Measurements from ENCODE around the gene ANG.

The ANG gene

DNA sequence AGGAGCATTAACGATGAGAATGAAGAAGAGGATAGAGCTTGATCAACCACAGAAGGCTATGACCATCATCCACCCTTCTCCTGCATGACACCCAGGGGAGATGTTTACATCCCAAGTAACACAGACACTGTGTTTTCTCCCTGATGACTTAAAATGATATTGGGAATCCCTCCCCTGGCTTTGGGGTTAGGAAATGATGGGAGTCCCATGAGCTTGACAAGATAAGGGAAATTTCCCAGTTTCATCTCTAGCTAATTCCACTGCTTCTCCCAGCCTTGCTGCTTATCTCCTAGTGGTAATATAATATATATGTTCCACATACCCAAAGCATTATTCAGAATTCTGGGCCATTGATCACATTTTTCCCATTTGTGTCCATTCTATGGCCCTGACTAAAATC lies 43.1 kb upstream of the ANG start:
- no peaks in the 10 kb centered on the region for H3K27me3 ChIP-seq (ENCODE audit: insufficient read depth, low read depth)
- TF ChIP-seq, protein P1, sequence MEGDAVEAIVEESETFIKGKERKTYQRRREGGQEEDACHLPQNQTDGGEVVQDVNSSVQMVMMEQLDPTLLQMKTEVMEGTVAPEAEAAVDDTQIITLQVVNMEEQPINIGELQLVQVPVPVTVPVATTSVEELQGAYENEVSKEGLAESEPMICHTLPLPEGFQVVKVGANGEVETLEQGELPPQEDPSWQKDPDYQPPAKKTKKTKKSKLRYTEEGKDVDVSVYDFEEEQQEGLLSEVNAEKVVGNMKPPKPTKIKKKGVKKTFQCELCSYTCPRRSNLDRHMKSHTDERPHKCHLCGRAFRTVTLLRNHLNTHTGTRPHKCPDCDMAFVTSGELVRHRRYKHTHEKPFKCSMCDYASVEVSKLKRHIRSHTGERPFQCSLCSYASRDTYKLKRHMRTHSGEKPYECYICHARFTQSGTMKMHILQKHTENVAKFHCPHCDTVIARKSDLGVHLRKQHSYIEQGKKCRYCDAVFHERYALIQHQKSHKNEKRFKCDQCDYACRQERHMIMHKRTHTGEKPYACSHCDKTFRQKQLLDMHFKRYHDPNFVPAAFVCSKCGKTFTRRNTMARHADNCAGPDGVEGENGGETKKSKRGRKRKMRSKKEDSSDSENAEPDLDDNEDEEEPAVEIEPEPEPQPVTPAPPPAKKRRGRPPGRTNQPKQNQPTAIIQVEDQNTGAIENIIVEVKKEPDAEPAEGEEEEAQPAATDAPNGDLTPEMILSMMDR (conservative IDR thresholded peaks at IDR 0.05; ENCODE audit: low read depth, low read length): no peak
- H3K27ac ChIP-seq: no peak overlapping the region
- no peak overlapping the region for H2AFZ ChIP-seq (ENCODE audit: low read depth)
- no peak overlapping the region for H3K4me3 ChIP-seq (IDR thresholded peaks at IDR 0.05; ENCODE audit: insufficient read depth, low read depth, low read length)
- H3K79me2 ChIP-seq (ENCODE audit: insufficient read depth, low read depth): no peaks in the 10 kb centered on the region
- H3K4me1 ChIP-seq (ENCODE audit: low read depth, poor library complexity, severe bottlenecking): no peaks in the 10 kb centered on the region
- no peak overlapping the region for H3K4me2 ChIP-seq
- H4K20me1 ChIP-seq (ENCODE audit: insufficient read depth): no peaks in the 10 kb centered on the region
- H3K36me3 ChIP-seq (ENCODE audit: insufficient read depth): no peaks in the 10 kb centered on the region
- no peak overlapping the region for H3K9ac ChIP-seq

DNA sequence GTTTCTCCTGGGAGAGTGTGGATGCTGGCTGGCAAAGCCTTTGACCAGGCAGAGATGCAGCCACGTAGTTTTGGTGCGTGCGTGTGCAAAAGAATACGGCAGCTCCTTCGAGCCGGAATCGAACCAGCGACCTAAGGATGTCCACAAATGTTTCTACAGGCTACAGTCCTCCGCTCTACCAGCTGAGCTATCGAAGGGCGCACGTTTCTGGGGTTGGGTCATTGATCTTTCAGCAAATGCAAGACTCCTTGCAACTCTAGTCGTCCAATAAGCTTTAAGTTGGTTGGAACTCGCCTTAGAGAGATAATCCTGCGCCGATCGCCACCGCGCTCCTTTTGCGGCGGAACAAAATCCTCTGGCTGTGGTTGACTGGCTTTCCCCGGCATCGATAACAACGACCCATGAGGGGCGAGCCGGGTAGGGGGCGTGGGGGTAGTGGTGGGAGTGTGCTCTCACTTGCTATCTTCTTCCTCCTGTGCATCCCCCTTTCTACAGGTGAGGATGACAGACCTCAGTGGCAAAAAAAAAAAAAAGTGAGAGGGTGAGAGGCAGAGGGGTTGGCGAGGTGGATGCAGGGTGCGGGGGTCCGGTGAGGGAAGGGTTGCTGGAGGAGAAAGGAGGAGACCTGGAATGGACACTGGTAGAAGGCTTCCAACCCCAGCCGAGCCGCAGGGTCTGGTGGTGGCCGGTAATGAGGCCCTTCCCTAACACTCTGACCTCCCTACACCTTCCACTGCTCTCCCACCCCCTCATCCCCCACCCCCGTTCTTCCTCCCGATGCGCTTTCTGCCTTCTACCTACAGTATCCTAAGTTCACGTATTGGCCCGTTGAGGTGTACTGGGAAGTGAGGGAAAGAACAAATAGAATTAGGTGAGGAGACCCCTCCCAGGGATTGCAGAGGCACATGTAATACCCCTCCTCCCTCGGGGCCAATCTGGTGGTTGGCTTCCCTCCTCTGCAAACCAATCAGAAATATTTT lies 35.3 kb upstream of the ANG start:
- H3K4me2 ChIP-seq: no peak overlapping the region
- H2AFZ ChIP-seq (ENCODE audit: low read depth): no peak overlapping the region
- no peak overlapping the region for H3K4me3 ChIP-seq (IDR thresholded peaks at IDR 0.05; ENCODE audit: insufficient read depth, low read depth, low read length)
- no peaks in the 10 kb centered on the region for H3K27me3 ChIP-seq (ENCODE audit: insufficient read depth, low read depth)
- no peak overlapping the region for H3K9ac ChIP-seq
- no peaks in the 10 kb centered on the region for H3K4me1 ChIP-seq (ENCODE audit: low read depth, poor library complexity, severe bottlenecking)
- H3K36me3 ChIP-seq (ENCODE audit: insufficient read depth): no peaks in the 10 kb centered on the region
- H3K27ac ChIP-seq: no peak overlapping the region
- no peaks in the 10 kb centered on the region for H4K20me1 ChIP-seq (ENCODE audit: insufficient read depth)
- H3K79me2 ChIP-seq (ENCODE audit: insufficient read depth, low read depth): no peaks in the 10 kb centered on the region
- TF ChIP-seq, protein P1 (conservative IDR thresholded peaks at IDR 0.05; ENCODE audit: low read depth, low read length): no peak

DNA sequence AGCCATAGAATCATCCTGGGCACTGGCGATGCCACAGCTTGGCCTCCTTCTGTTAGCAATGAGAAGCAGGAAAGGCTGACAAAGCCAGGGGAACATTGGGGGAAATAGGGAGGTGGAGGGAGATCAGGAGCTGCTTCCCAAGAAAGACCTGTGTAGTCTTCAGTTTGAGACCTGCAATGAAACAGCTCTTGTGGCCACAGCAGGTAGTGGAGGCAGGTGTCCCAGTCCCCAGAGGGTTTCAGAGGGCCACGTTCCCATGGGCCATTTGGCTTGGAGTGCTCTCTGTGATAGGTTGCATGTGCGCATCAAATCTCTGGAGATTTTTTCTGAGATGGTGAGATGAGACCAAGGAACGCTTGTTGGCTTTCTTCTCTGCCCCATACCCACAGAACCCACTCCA lies 32.7 kb upstream of the ANG start:
- H3K79me2 ChIP-seq (ENCODE audit: insufficient read depth, low read depth): no peaks in the 10 kb centered on the region
- H3K4me3 ChIP-seq (IDR thresholded peaks at IDR 0.05; ENCODE audit: insufficient read depth, low read depth, low read length): no peak overlapping the region
- no peaks in the 10 kb centered on the region for H4K20me1 ChIP-seq (ENCODE audit: insufficient read depth)
- H3K9ac ChIP-seq: no peak overlapping the region
- TF ChIP-seq, protein P1 (conservative IDR thresholded peaks at IDR 0.05; ENCODE audit: low read depth, low read length): no peak
- no peaks in the 10 kb centered on the region for H3K4me1 ChIP-seq (ENCODE audit: low read depth, poor library complexity, severe bottlenecking)
- H2AFZ ChIP-seq (ENCODE audit: low read depth): no peak overlapping the region
- no peak overlapping the region for H3K27ac ChIP-seq
- H3K36me3 ChIP-seq (ENCODE audit: insufficient read depth): no peaks in the 10 kb centered on the region
- no peak overlapping the region for H3K4me2 ChIP-seq
- H3K27me3 ChIP-seq (ENCODE audit: insufficient read depth, low read depth): no peaks in the 10 kb centered on the region

DNA sequence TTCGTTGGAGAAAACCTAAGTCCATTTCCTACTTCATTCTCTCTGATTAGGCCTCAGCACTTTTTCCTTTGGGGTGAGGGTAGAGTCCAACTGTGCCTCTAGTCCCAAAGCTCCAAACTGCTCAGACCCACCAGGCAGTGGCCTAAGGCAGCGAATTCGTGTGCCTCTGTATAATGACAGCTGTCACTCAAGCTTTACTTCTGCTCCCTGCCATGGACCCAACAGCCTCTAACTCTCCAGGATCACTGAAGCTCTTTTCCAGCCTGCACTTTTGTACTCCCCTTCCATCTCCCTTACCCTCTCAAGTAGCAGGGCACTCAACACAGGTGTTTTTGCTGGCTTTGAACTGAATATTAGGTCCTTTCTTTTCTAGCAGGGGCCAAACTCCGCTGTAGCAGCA lies 32.3 kb upstream of the ANG start:
- H3K27me3 ChIP-seq (ENCODE audit: insufficient read depth, low read depth): no peaks in the 10 kb centered on the region
- no peaks in the 10 kb centered on the region for H4K20me1 ChIP-seq (ENCODE audit: insufficient read depth)
- no peaks in the 10 kb centered on the region for H3K79me2 ChIP-seq (ENCODE audit: insufficient read depth, low read depth)
- H3K27ac ChIP-seq: no peak overlapping the region
- no peak overlapping the region for H3K4me2 ChIP-seq
- H3K4me1 ChIP-seq (ENCODE audit: low read depth, poor library complexity, severe bottlenecking): no peaks in the 10 kb centered on the region
- no peak overlapping the region for H2AFZ ChIP-seq (ENCODE audit: low read depth)
- H3K36me3 ChIP-seq (ENCODE audit: insufficient read depth): no peaks in the 10 kb centered on the region
- TF ChIP-seq, protein P1 (conservative IDR thresholded peaks at IDR 0.05; ENCODE audit: low read depth, low read length): no peak
- no peak overlapping the region for H3K4me3 ChIP-seq (IDR thresholded peaks at IDR 0.05; ENCODE audit: insufficient read depth, low read depth, low read length)
- no peak overlapping the region for H3K9ac ChIP-seq
